HG02973 (cell line): ENCODE results near the gene KLHL29.
A peak's percentile ranks its signal among the peaks of the same experiment; 100 is the strongest.
"Not testable (repeated sequence)": the region's sequence is repeated elsewhere in the genome, so short reads cannot be mapped to it uniquely, and the experiment has no call there.

ENCODE experiments used
- ATAC-seq: cut with Tn5 transposase; IDR thresholded peaks from one replicate; pipeline ENCODE4 v1.9.1; 2021; ENCODE audit warnings: moderate library complexity; ENCODE audit not compliant: unreplicated experiment

The KLHL29 gene

DNA sequence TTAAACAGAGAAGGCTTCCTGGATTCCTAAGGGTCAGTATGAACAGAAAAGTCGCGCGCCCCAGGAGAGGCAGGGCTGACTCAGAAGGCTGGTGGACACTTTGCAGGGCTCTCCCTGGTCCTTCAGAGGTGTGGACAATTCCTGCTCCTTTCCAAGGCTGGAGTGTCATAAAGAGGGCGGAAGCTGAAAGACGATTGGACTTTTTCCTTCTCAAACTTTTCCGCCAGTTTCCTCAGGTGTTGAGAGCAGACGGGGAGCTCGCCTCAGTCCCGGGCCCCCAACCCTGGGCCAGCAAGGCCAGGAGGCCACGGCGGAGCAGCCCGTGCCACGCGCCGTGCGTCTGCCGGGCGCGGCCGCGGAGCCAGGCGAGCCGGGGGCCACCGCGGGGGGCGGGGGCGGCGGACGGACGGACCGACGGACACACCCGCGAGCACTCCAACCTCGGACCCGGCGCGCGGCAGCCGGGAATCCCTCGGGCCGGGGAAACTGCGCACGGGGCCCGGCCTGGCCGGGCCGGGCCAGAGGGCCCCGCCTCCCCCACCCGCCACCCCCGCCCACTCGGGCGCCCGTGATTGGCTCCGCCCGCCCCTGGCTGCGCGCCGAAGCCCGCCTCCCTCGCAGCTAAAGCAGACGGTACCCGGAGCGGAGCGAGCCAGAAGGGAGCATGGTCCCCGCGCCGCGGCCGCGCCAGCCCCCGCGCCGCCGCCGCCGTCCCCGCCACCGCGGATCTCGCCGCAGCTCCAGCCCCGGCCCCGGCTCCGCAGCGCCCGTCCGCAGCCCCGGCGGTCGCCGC lies at the start of gene KLHL29:
Gene KLHL29 (plus strand): TSS at position 629 of the 793 bp plus-strand sequence. CDS start 177,018 bp downstream, outside the sequence.
- peak; percentile 47 for ATAC-seq

DNA sequence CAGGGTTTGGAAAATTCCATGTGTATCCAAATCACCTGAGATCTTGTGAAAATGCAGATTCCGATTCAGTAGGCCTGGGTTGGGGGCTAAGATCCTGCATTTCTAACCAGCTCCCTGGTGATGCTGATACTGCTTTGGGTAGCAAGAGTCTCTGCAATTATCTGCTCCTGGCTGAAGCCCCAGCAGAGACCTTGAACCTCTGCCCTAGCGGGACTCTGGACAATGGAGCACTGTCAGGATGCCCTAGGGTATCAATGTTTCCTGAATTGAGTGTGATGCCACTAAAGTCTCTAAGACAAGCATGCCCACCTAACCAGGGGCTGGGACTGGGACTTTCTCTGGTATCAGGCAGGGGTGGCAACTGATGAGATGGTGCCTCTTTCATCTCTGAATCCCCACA lies 49.4 kb upstream of the KLHL29 start:
- no peak for ATAC-seq

DNA sequence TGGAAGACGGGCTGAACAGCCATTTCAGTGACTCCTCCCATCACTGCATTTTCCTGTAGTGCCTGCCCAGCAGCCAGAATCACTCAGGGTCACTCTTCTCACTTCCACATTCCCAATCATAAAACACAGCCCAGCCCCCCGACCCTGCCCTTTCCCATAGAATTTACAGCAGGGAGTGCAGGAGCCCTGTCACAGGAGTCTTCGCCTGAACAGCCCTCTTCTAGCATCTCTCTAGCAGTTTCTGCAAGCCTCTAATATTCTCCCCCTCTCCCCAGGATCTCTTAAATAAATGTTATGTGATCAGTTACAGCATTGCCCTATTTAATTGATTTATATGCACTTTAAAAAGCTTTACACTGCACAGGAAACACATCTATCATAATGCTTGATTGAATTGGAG lies 42.9 kb upstream of the KLHL29 start:
- no peak for ATAC-seq

DNA sequence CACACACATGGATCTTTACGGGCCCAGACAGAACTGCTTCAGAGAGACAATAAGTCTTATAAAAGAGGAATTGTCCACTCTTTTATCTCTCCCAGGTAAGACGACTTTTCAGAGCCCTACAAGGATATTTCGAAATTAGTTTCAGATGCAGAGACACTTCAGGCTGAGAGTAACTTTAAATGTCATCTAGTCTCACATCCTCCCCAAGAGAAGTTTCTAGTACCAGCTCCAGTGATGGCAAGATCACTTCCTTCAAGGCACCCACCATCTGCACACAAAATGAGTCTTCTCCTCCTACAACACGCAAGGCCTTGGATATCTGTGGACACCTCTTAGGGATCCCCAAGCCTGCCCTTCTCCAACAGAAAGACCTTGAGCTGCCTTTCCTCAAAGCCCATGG lies 39.0 kb upstream of the KLHL29 start:
- ATAC-seq, result no peak

DNA sequence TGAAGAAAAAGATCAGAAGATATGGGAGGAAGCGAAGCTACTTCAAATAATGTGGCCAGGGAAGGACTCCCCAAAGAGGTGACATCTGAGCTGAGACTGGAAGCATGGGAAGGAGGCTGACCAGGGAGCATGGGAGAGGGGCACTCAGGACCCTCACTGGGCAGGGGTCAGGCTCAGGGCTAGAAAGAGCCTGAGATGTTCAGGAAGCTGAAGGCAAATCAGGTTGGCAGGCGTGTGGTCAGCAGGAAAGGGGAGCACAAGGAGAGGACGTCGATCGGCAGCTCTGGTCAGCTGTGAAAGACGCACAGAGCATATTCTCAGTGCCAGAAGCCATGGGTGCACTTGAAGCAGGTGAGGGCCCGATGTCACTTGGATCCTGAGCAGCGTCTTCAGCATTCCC lies 38.2 kb upstream of the KLHL29 start:
- ATAC-seq, result no peak

DNA sequence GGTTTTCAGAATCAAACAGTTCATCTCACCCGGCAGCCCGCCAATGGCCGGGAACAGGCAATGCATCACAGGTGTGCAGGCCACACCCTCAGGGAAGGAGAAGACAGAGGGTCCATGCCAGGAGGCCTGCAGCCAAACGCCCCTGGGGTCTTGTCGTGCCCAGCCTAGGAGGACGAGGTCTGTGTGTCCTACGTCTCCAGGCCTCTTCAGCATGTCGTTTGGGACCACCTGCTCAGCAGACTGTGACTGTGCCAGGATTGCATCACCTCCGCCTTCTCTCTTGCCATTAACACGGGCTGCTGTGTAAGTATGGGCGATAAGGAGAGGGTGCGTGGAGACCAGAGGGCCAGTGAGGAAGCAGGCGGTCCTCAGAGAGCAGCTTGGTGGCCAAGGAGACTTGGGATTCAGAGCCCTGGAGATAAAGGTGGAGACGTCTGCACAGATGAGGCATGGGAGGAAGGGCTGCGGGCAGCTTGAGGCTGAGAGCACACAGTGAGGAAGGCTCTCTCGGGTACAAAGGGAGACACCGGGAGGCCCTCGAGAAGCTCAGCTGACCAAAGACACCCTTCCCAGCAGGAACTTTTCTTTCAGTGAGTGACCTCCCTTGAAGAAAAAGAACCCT lies 37.4 kb upstream of the KLHL29 start:
- no peak for ATAC-seq

DNA sequence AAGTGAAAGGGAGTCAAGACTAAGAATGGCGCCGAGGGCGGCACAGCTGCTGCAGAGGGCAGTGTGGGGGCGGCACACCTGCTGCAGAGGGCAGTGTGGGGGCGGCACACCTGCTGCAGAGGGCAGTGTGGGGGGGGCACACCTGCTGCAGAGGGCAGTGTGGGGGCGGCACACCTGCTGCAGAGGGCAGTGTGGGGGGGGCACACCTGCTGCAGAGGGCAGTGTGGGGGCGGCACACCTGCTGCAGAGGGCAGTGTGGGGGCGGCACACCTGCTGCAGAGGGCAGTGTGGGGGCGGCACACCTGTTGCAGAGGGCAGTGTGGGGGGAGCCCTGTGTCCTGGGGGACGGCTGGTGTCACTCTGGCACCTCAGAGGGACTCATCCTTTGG lies 36.9 kb upstream of the KLHL29 start:
- ATAC-seq, result not testable (repeated sequence)

DNA sequence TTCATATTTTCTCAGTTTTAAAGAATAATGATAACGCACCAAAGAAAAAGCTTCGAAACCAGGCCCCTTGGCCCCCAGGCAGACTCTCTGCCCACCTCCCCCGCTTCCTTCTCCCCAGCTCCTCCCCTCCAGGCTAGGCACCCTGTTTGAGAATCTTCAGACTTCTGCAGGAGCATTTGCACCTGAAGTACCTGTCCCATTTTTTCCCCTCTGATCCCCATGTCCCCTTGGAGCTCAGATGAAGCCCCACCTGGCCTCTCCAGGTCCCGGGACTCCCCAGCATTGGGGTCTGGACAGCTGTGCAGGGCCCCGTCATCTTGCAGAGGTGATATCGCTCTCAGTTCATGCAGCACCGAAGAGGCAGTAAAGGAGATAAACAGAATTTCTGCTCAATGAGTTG lies 35.5 kb upstream of the KLHL29 start:
- no peak for ATAC-seq

DNA sequence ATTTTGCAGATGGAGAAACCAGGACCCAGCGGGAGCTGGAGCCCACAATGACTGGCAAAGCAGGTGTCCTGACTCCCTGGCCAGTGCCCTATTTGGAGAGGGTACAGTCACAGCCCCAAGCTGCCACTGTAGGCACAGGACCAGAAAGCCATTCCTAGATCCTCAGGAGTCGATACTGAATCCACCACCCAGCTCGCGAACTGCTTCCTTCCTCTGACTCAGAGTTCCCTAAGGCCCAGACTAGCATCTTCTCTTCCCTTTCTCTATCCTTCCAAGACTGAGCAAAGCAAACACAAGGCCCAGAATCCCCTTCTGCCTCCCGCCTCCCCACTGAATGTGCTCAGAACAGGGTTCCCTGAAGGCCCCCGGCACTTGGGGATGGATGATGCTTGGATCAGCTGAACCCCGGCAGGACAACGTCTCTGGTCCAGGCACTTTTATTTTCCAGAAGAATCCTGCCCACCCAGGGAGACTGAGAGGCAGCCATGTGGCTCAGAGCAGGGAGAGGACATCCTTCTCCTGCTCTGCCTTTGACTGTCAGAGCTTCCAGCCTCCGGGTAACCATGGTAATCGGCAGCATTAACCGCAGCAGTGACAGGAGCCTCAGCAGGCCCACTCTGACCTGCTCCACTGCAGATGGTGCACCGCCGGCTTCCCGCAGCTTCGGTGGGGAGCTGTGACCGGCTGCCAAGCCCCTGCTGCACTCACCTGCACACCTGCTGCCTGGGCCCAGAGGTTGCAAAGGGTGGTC lies 34.8 kb upstream of the KLHL29 start:
- ATAC-seq, result no peak

DNA sequence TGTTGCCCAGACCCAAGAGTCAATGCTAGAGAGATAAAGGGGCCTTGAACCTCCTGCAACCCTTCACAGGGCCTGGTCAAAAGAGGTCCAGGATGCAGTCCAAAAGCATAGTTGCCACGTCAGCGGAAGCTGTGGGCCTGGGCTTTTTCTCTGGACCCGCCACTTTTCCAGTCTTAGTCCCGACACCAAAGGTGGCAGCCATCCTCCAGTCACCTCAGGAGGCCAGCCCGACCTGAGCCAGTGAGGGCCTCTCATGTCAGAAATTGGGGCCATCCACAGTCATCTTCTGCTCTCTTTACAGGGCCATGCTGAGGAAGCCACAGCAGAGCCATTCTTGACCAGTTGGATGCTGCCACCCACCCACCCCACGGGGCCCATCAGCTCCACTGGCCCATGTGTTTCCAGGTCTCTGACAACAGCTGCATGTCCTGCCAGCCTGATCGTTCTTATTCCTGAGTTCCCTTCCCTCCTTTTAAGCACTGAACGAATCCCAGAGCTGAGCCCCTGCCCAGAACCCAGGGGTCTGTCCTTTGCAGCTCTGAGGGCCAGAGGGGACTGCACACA lies 34.1 kb upstream of the KLHL29 start:
- ATAC-seq, result no peak

DNA sequence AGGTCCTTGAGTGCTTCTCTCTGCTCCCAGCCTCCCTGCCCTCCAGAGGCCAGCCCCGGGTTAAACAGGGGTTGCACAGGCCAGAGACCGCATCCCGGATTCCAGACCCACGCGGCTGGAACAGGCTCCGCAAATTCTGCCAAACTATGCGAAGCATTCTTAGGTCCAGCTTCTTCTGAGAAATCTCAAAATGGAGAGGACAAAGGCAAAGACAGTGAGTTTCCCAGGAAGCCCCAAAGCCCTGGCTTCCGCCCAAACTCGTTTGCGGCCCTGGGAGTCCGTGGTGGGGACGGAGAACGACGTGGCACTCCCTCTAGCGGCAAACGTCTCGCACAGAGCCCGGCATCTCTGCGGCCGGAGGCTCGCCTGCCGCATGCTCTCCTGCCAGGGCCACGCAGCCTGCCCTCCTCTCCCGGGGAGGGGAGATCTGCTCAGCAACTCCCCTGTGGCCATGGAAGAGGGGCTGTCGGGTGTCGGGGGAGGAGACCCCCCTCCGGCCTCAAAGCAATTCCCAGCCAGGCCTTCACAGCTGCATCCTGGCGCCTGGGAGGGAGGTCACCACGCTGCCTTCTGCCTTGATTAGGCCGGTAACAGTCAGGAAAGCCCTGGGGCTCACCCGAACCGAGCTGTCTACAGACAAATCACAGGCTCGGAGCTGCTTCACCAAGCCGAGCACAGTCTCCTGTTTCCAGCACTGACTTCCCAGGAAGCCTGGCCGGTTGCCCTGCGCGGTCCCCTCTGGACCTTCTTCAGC lies 33.4 kb upstream of the KLHL29 start:
- peak; percentile 94 for ATAC-seq

DNA sequence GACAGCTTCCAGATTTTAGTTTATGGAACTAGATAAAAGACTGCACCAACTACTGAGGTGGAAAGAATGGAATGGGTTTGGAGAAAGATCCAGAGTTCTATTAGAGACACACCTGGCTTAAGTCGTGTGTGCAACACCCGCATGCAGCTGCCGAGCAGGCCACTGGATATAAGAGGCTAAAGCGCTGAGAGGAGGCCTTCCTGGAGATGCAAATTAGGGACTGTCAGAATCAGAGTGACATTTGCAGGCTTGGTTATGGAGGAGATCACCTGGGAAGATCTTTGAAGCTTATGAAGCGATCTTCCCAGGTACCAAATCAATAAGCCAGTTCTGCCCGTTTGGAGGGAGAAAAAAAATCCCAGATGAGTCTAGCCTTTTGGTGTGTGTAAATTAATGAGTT lies 30.4 kb upstream of the KLHL29 start:
- no peak for ATAC-seq

DNA sequence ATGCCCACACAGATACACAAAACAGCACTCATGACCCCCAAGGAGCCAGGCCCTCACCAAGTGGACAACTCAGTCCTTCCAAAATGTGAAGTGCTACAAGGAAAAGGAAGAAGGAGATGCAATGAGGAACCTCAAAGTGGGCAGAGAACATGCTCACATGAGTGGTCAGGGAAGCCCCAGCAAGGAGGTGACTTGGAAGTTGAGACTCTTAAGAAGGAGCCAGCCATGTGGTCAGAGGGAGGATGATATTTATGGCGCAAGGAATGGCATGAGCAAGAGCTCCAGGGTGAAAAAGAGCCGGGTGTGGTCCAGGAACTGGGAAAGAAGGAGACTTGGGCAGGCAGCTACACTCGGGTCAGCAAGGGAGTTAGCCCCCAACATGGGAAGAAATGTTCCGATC lies 30.0 kb upstream of the KLHL29 start:
- no peak for ATAC-seq

DNA sequence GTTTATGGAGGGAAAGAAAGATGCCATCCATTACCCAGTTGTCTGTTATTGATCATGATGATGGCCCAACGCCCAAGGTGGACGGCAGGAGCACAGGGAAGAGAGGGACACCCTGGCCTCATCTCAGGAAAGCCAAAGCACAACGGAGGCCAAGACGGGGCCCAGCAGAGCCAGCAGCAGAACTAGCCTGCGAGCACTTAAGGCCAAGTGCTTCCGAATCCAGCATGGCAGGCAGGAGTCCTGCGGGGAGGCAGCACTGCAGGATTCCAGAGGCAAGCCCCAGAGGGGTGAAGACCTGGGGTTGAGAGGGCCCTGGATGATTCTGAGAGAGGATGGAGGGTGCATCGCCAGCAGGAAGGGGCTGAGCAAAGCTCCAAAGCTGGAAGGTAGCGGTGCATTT lies 28.3 kb upstream of the KLHL29 start:
- ATAC-seq, result no peak

DNA sequence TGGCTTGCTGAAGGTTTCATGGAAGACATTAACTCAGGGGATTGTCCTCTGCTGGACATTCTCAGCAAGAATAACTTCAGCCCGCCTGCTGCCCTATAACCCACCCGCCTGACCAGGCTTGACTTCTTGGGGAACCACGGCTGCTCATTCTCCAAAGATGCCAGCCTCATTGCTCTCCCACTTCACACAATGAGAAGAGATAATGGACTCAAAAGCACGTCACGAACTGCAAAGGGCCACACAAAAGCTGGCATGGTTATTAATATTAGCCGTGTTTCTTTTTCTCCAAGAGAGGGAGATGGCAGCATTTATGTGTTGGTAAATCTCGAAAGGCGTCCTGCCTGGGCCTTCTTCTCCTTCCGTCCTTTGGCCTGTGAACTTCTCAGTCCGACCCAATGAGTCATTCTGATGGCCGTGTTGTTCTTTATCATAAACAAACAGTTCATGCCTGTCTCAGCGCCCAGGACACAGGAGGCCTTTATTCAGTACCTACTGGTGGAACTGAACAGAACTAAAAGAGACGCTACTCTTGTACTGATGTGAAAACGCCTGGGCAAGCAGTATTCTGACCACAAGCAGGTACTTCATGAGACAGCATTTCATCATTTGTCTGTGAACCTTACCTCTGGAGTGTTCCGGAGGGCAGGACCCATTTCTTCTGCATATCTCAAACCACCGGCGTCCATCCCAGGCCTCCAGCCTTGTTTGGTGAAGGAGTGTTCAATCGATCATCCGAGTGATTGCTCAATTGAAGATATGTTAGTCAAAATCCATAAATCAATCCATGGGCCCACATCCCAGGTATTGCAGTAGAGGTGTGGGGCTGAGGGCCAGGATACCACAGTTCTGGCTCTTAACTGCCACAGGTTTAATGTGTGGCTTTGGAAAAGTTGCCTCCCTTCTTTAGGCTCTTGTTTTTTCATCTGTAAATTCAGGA lies 25.1 kb upstream of the KLHL29 start:
- no peak for ATAC-seq

DNA sequence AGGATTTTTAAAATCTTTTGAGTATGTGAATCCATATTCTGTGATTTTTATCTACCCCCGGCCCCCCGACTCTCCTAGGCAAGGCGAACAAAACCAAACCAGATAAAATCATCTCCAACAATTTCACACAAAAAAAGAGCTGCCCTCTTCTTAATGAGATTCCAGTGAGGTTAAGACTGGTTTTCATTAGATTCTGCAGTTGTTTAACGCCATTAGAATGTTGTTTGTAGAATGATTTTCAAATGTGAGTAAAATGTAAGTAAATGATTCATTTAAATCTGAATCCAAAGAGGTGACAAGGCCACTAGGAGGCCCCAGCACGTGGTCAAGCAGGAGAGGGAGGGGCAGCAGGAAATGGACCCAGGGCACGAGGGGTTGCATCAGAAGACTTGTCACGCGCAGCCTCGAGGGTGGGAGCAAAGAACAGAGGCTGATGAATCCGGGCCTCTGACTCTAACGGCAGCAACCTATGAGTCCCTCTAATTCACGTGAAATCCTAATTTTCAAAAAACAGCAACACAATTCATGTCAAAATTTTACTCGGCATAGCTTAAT lies 24.3 kb upstream of the KLHL29 start:
- no peak for ATAC-seq

DNA sequence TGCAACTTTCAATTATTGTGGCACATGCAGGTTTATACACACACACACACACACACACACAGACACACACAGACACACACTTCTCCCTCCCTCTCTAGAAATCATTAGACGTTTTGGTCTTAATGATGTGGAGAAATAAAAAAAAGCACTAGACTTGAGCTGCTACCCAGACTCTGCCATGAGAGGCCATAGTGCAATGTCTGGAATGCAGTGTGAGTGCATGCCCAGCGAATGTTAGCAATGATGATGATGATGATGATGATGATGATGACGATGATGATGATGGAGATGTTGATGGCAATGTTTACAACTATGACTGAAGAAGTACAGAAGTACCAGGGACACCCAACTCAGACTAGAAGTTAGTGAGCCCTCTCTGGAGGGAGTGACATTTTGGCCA lies 23.8 kb upstream of the KLHL29 start:
- no peak for ATAC-seq

DNA sequence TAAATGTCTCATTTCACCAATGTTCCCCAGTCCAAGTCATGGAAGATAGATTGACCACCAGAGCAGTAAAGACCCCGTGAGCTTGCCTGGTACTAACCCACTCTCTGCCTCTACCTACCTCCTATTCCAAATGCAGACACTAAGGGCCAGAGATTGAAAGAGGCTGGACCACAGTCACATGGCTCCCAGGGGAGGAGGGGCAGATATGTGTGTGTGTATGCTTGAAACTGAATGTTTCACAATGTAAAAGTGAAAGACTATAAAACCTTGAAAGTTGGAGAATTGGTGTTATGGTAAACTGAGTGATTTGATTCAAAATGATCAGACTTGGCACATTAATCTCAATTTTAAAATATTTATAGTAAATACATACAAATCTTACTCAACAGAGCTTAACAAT lies 21.7 kb upstream of the KLHL29 start:
- ATAC-seq, result no peak

DNA sequence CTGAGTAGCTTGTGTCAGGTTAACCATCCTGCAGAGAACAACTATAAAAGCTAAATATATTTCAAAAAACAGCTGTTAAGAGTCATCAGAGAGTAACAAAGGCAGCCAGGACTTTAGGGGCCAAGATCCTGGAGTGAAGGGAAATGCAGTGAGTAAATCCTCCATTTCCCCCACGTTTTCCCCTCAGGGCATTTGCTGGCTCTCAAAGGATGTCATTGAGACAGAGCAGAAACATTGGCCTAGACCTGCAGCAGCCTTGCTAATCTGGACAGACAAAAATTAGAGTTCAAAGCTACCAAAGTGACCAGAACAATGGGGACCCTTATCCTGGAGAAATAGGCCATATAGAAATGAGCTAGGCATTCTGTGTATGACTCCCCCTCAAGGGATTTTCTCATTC lies 21.1 kb upstream of the KLHL29 start:
- no peak for ATAC-seq

DNA sequence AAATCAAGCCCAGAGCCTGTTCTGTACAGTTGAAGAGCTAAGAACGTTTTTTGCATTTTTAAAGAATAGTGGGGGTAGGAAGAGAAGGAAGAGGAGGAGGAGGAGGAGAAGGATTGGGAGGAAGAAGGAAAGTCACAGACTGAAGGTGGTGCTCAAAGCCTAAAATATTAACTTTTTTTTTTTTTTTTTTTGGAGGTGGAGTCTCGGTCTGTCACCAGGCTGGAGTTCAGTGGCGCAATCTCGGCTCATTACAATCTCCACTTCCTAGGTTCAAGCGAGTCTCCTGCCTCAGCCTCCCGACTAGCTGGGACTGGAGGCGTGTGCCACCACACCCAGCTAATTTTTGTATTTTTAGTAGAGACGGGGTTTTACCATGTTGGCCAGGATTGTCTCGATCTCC lies 18.3 kb upstream of the KLHL29 start:
- no peak for ATAC-seq
